GM04504 (cell line): ENCODE data around the gene TECPR1.
"Not testable (repeated sequence)": the region's sequence is repeated elsewhere in the genome, so short reads cannot be mapped to it uniquely, and the experiment has no call there.

Experiments used
- DNase-seq: peaks from one replicate; pipeline ENCODE4 v3.0.0-alpha.2; 2012; ENCODE audit warnings: low read depth

The TECPR1 gene

DNA sequence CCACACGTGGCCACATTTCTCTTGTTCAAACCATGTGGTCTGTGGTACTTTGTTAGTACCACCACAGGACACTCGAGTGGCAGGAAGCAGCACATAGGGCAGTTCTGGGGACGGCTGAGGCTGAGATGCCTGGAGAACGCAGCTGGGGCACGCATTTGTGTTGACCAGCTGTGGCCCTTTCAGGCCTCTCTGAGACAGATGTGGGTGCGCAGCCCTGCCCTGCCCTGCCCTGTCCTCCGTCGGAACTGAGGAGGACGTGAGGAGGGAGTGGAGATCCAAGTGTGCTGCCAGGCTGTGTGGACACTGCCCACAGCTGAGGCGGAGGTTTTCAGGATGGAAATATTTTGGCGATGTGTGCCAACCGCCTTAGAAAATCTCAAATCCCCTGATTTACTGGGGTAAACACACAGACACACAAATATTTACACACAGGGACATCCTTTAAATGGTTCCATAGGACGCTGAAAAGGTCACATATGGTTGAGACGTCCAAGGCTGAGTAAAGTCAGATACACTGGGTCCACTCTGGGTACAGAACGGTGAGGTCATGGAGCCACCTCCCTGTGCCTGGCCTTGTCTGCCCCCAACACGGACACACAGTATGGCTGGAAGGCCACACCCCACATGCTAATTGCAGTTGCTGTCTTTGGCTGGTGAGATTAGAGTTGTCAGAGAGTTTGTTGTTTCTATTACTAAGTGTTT, 26.0 kb downstream of the TECPR1 start:
- no peak for DNase-seq

DNA sequence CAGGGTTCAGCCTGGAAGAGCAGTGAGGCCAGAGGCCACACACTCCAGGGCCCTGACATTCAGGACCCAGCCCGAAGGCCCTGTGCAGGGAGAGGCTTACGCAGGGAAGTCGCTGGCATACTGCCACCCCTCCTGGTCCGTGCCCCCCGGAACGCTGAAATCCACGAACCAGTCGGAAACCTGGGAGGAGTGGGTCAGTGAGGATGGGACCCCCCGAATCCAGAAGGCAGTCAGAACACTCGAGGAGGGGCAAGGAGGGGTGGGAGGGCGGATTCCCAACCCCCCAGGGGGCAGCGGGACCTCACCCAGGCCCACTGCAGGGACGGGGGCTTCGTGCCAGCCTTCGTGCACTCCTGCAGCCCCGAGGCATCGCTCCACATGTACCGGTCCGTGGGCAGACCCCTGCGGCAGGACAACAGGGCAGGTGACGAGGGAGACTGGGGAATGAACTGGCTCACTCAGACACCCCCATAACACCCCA, 27.3 kb downstream of the TECPR1 start:
- DNase-seq = no peak

DNA sequence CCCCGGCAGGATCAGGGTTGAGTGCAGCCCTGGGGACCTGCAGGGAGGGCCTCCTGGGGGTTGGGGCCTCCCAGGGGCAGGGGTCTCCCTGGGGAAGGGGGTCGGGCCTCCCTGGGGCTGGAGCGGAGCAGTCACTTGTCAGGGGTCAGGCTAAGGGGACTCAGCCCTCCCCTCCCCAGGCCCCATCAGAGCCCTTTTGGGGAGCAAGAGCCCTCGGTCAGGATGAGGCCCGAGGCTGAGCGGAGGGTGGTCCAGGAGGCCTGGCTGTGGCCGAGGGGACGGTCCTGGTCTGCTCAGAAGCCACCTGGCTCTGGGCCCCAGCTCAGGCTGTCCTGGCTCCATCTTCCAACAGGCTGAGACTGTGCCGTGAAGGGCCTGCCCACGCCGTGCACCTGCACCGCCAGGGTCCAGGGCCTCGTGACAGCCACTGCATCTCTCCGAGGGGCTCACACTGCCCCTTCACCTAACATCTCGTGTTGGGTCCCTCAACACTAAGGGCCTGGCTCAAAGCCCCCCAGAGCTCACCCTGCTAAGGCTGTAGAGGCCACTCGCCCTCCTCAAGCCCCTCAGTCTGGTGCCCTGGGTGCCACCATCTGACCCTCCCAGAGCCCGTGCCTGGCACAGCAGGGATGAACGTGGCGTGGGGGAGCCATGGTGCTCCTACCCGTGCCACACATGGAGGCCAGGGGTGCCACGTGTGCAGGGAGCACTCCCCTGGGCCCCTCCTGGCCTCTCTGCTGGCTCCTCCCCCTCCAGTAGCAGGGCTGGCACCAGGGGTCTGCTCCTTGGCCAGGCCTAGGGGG, 27.9 kb downstream of the TECPR1 start:
- no peak for DNase-seq

DNA sequence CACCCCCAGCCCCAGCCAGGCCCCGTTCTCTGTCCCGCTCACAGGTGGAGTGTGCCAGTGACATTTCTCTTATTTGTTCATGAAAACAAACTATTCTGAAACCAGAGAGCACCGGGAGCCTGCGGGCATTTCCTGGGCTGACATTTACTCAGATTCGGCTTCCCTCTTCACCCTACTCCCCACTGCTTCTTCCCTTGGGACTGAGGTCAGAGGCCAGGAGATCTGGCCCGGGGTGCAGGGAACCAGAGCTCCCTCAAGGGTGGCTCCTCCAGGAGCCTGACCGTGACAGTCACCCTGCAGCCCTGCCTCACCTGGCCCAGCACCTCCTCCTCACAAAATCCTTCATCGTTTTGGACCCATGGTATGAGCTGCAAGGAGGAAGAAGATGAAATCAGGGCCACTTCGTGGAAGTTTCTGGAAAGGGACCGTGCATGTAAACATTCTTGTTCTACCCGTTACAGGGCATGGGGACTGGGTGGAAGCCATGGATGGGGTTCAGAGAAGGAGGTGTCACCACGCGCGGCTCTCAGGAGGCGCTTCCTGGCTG, 28.6 kb downstream of the TECPR1 start:
- DNase-seq = no peak

DNA sequence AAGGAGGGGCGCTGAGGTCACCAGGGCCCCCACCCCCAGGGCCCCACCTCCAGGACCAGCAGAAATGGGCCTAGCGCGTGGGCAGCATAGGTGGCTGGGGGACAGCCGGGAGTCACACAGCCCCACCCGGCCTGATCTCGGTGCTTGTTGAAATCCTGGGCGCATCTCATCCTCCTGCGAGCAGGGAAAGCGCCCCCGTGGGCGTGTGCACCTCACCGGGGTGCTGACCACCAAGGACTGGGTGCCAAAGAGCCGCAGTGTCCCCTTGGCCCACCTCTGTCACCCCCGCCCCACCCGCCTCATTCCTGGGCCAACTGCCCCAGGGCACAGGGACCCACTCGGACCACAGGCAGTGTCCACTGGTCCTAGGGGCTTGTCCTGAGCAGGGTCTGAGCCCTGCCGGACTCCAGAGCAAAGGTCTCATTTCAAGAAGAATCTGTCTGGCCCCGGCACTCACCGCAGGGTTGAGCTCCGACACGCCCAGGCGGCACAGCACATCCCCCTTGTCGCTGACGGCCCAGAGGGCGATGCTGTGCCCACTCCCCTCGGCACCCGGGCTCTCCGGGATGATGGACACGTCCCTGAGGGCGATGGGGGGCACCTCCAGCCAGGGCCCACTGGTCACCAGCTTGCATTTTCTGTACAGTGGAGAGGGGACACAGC, 29.4 kb downstream of the TECPR1 start:
- DNase-seq = no peak

DNA sequence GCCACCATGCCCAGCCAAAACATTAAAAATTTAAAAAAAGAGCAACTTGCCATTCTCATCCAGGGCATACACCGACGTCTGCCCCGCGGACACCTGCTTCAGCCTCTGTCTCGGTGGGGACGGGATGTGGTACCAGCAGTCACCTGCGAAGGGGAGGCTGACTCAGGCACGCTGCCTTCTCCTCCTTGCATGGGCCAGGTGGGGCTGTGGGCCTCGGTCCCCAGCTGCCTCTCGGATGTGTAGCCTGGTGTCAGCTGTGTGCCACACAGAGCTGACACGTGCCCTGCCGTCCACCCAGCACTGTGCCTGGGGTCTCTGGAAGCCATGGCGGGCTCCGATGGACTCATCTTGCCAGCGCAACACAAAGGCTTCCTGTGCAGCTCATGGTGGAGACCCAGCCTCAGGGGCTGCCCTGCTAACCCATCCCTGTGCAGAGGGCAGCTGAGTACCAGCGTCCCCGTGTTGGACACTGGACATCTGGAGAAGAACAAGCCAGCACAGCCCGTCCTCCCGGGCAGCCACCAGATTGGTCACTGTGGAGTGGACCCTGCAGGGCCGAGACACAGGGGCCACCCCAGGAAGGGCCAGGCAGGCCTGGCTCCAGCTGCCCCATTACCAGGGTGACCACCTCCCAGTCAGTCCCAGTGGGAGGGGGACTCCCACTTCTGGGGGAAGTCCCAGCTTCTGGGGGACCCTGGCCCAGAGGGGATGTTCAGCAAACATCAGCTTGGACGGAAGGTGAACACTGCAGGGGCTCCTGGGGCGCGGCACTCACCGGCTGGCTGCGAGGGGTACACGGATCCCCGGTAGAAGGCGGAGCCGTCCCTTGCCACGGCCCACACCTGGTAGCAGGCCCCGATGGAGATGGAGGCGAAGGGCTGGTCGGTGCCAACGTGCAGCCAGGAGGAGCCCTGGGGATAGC, 30.2 kb downstream of the TECPR1 start:
- no peak for DNase-seq

DNA sequence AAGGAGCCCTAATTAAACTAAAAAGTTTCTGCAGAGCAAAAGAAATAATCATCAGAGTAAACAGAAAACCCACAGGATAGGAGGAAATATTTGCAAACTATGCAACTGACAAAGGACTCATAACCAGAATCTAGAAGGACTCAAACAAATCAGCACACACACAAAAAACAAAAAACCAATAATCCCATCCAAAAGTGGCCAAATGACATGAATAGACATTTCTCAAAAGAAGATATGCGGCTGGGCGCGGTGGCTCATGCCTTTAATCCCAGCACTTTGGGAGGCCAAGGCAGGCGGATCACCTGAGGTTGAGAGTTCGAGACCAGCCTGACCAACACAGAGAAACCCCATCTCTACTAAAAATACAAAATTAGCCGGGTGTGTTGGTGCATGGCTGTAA, 32.6 kb downstream of the TECPR1 start:
- not testable (repeated sequence) for DNase-seq

DNA sequence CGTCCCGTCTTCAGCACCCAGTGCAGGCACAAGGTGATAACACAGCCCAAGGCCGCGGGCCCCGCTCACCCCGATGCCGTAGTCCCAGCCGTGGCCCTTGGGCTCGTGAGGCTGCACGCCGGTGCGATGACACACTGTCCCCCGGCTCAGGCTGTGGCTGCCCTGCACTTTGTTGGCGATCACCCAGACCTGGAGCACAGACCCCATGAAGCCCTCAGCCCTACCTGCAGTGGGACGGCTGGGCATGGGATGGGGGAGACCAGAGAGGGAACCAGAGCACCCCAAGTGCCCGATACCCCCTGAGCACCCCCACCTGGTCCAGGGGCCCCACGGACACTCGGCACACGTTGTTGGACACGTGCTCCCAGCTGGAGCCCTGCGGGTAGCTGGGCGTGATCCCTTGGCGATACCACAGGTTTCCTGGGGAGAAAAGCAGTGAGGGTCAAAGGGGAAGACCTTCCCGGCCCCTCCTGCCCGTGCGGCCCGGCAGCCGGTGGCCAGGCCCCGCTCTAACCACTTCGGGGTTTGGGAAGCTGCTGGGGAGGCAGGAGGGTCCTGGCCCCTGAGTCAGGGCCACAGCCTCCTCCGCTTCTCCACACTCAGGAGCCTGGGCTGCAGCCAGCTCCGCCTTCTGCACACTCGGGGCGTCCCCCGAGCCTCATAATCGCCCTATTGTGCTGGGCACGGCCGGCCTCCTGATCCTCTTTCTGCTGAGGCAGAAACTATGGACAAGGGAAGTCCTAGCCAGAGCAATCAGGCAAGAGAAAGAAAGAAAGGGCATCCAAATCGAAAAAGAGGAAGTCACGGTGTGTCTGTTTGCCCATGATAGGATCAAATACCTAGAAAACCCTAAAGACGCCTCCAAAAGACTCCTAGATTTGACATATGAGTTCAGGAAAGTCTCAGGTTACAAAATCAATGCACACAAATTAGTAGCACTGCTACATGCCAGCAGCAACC, 34.1 kb downstream of the TECPR1 start:
- no peak for DNase-seq

DNA sequence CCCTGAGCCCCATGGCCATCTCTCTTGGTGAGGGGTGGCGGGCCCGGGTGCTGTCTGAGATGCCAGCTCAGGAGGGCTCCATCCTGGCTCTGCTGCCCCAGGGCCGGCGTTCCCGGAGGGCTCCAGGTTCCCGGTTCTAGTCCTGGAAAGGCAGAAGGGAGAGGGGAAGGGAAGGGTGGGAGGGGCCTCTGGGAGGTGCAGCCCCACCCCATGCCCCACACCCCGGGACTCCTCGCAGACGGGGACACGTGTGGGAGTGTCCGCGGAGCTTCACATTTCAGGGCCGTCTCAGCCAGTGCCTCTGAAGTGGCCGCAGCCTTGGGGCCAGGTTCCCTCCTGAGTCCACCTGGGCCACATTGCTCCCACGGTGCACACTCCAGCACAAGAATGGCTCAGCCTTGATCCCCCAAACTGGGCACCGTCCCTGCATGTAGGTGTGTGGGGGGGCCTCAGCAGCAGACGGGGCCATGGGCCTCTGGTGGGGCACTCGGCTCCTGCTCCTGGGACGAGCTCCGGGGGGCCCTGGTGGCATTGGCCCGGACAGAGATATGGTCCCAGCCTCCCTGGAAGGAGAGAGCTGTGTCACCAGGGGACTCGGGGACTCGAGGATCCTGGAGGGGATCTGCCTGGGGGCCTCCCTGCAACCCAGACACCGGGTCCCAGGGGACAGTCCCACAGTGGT, 35.0 kb downstream of the TECPR1 start:
- no peak for DNase-seq

DNA sequence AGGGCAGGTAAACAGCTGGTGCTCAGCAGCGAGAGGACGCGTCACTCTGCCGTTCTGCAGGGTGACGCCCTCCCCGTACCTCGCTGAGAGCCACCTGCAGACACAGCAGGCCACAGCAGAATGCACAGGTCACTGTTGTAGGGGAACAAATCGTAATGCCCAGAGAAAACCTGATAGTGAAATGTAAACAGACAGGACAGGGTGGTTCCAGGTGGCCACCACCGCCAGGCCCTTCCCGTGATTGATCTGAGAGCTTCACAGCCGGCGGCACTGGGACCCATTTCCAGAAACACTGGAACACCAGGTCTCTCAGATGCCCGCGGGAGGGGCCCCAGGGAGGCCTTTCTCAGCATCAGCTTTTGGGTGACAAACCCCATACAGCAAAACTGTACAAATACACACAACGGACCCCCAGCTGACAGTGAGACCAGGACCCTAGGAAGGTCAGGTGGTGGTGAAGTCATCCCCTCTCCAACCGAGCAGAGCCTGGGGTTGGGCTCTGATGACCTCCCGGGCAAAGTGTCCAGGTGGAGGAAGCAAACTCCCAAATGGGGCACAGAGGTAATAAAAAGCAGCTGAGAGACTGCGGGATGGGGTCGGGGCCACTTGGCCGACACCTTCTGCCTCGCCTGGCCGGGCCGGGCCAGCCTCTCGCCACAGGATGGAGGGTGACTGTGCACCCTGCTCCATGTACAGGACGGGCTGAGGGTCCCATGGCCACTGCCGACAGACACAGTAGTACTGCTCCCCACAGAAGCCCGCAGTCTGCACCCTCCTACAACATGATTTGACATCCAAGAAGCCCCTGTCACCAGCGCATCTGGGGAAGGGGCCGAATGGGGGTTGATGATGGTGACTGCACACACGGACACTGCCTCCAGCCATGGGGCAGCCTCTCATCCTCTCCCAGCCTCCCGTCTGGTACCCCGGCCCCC, 36.2 kb downstream of the TECPR1 start:
- no peak for DNase-seq

DNA sequence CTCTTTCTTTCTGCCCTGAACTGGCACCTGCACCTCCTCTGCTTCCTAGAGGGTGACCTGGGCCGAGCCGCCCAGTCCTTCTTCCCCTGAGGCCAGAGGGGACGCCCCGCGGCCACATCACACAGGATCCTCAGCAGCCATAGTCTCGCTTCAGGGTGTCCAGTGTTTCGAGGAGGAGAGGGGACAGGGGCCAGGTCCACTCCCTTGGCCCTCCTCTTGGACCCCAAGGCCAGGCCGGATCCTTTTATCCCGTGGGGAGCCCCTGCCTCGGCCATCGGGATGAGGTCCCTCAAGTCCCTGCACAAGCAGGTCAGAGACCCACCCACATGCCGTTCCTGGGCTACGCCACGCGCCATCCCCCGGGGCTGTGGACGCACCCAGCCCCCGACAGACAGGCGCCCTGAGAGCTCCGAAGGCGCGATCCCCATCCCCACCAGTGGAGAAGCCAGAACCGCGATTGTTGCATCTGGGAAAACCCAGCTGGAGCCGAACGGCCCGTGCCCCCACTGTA, 37.2 kb downstream of the TECPR1 start:
- DNase-seq = no peak

DNA sequence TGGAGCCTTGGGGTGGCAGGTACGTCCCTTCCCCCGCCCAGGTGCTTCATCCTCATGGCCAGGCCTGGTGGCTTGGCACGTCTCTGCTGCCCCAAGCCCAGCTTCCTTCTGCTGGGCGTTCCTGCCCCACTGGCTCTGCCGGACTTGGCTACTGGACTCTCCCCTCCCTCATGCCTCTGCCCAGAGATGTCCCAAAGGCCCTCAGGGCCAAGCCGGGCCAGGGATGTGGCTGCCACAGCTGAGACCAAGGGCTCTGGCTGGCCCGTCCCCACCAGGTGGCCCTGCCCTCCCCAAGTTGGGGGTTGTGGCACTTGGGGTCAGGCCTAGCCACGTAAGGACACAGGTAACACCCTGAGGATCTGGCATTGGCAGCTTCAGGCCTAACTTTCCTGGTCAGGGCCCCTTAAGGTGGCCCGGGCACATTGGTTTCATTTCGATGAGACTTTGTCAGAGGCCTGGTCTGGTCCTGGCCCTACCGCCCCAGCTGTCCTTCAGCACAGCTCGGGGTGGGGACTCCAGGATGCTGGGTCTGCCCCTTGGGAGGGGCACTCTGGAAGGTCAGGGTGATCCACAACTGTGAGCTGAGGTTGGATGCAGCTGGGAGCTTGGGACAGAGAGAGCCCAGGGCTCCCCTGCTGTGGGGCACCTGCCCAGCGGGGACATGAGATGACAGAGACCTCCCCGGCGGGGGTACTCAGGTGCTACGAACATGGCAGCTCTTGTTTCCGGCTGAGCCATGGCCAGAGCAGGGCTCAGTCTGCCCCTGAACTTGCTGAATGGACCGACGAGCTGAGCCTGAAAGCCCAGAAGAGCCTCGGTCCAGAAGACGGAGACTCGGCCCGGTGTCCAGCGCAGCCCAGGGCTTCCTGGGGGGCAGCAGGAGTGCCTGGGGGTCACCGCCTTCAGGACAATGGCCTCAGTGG, 37.9 kb downstream of the TECPR1 start:
- no peak for DNase-seq

DNA sequence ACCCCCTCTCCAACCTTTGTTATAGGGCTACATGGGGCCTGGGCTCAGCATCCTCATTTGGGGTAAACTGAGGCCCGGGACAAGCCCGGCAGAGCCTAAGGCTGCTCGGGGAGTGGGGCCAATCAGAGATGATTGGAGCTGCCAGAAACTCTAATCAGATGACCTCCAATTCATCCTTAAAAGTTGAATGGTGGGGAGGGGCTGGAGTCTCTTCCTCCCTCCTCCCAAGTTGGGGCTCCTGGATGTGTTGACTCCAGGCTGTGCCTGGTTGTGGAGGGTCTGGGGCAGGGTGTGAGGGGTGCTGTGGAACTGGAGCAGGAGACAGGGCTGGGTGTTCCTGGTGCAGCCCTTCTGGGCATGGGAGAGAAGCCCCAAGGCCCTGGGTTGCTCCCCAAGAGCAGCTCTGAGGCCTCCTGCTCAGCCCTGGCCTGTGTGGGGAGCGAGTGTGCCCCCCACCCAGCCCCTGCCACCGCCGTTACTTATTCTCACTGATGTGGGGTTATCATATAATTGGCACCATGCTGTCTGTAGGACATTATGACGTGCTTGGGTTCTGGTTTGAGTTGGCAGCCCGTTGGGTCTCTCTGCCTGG, 38.6 kb downstream of the TECPR1 start:
- DNase-seq = no peak

DNA sequence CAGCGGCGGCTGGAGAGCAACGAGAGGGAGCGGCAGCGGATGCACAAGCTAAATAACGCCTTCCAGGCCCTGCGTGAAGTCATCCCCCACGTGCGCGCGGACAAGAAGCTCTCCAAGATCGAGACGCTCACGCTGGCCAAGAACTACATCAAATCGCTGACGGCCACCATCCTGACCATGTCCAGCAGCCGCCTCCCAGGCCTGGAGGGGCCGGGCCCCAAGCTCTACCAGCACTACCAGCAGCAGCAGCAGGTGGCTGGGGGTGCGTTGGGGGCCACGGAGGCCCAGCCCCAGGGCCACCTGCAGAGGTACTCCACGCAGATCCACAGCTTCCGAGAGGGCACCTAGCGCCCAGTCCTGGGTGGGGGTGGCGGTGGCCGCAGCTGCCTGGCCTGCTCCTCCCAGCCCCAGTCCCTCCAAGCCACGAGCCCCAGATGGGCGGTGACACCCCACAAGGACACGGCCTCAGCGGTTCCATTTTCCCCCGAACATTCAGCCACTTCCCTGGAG, 39.4 kb downstream of the TECPR1 start:
- DNase-seq = no peak

DNA sequence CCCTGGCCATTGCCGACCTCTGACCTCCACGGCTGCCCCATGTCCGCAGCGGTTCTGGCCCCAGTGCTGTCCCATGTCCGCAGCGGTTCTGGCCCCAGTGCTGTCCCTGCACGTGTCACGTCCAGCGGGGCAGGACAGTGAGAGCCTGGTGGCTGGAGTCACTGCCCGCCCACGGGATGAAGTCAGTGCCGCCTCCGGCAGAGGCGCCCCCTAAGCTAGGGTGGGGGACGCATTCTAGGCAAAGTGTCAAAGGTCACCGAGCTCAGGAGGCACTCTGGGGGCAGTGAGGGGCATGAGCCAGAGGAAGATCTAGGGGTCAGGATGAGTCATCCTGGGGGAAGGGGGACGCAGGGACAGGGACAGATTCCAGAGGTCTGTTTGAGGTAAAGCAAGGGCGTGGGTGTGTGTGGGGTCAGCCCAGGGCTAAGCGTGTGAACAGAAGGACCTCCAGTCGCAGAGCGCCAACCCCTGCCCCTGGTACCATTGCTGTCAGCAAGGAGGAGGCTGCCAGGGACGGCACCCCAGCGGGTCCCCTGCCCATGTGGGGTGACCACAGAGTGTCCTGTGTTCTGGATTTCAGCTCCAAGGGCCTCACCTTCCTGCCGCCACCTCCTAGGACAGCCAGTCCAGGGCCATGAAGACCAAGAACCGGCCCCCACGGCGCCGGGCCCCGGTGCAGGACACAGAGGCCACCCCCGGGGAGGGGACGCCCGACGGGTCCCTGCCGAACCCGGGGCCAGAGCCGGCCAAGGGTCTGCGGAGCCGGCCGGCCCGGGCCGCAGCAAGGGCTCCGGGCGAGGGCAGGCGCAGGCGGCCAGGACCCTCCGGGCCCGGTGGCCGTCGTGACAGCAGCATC, 40.1 kb downstream of the TECPR1 start:
- no peak for DNase-seq

DNA sequence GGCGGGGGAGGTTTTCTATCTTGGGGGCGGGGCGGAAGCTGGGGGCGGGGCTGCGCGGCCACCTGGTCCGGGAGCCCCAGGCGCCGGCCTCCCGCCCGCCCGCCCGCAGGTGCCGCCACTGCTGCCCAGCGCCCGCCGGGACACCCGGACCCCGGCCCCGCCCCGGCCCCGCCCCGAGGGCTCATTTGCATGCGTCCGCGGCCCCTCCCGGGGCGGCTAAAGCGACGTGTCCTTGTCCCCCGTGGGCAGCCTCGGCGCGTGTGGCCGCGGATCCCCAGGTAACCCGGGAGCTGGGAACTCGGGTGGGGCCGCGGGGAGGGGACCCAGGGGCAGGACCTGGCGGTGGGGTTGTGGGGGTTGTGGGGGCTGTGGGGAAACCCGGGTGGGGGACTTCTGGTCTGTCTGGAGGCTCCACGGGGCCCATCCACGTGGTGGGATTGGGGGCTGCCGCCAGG, 40.8 kb downstream of the TECPR1 start, which contains the start of gene BHLHA15:
Gene BHLHA15 (plus strand): TSS at position 219 of the 455 bp plus-strand sequence. CDS start 871 bp downstream, outside the sequence.
- DNase-seq = no peak
